Measurements from ENCODE around the gene SYNPR.

GRCh38 chr3:63494646-63495045 lies 216.5 kb downstream of the SYNPR start:
- TF ChIP-seq CTCF (IDR thresholded peaks at IDR 0.05; ENCODE audit: insufficient read depth, low read length) (no peak), POLR2AphosphoS5 (IDR thresholded peaks at IDR 0.05; ENCODE audit: low read depth) (no peak)

All from HL-60 (cell line).